ENCODE measurements around the gene COTL1. TPM values are rescaled to one million over a fixed set of nuclear protein-coding genes. Genes with fewer than 3 reads are reported as not detected.

Gene COTL1
- total RNA-seq, 1 experiment from 2014 or later, result 34.1 TPM

- peaks cover 11% of the 10 kb centered on the region for H3K4me1 ChIP-seq (ENCODE audit: insufficient read depth, low read length, poor library complexity, severe bottlenecking)
- H3K27me3 ChIP-seq (replicated peaks; ENCODE audit: insufficient read depth, low read depth, low read length, poor library complexity), result no peaks in the 10 kb centered on the region
- ChIA-PET CTCF (no interaction called here), POLR2A (ENCODE audit: low non-redundant PET) (no interaction called here)
- intact Hi-C loops (cut with micrococcal nuclease; ENCODE audit: unreplicated experiment), result no loop called here
- DNase-seq (ENCODE audit: low spot score), result no peak
- TF ChIP-seq, protein P1, sequence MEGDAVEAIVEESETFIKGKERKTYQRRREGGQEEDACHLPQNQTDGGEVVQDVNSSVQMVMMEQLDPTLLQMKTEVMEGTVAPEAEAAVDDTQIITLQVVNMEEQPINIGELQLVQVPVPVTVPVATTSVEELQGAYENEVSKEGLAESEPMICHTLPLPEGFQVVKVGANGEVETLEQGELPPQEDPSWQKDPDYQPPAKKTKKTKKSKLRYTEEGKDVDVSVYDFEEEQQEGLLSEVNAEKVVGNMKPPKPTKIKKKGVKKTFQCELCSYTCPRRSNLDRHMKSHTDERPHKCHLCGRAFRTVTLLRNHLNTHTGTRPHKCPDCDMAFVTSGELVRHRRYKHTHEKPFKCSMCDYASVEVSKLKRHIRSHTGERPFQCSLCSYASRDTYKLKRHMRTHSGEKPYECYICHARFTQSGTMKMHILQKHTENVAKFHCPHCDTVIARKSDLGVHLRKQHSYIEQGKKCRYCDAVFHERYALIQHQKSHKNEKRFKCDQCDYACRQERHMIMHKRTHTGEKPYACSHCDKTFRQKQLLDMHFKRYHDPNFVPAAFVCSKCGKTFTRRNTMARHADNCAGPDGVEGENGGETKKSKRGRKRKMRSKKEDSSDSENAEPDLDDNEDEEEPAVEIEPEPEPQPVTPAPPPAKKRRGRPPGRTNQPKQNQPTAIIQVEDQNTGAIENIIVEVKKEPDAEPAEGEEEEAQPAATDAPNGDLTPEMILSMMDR (conservative IDR thresholded peaks at IDR 0.05; ENCODE audit: low read depth, low read length), result no peak
- TF ChIP-seq EZH2 (IDR thresholded peaks at IDR 0.05; ENCODE audit: borderline replicate concordance, low read depth, low read length, poor library complexity, severe bottlenecking), result no peak
- H3K9me3 ChIP-seq (ENCODE audit: low read depth, low read length, poor library complexity, severe bottlenecking), result no peaks in the 10 kb centered on the region
- BruUV-seq (replicated peaks), result no TSS peak
- no peaks in the 10 kb centered on the region for H3K36me3 ChIP-seq (ENCODE audit: insufficient read depth, low read length, poor library complexity, severe bottlenecking)
- no peak overlapping the region for H3K4me3 ChIP-seq (ENCODE audit: low read depth, low read length, poor library complexity, severe bottlenecking)
- H3K27ac ChIP-seq (ENCODE audit: low read depth, low read length, poor library complexity, severe bottlenecking), result no peak overlapping the region
These were observed 10.8 kb downstream of the COTL1 start for GRCh38 chr16:84607061-84607460.

- no peak overlapping the region for H3K27ac ChIP-seq (ENCODE audit: low read depth, low read length, poor library complexity, severe bottlenecking)
- no peaks in the 10 kb centered on the region for H3K36me3 ChIP-seq (ENCODE audit: insufficient read depth, low read length, poor library complexity, severe bottlenecking)
- DNase-seq (ENCODE audit: low spot score), result no peak
- peaks cover 18% of the 10 kb centered on the region for H3K4me1 ChIP-seq (ENCODE audit: insufficient read depth, low read length, poor library complexity, severe bottlenecking)
- intact Hi-C loops (cut with micrococcal nuclease; ENCODE audit: unreplicated experiment), result no loop called here
- TF ChIP-seq, protein P1 (conservative IDR thresholded peaks at IDR 0.05; ENCODE audit: low read depth, low read length), result no peak
- TF ChIP-seq EZH2 (IDR thresholded peaks at IDR 0.05; ENCODE audit: borderline replicate concordance, low read depth, low read length, poor library complexity, severe bottlenecking), result no peak
- CTCF ChIA-PET, result no interaction called here
- POLR2A ChIA-PET (ENCODE audit: low non-redundant PET), result no interaction called here
- no peak overlapping the region for H3K4me3 ChIP-seq (ENCODE audit: low read depth, low read length, poor library complexity, severe bottlenecking)
- no peaks in the 10 kb centered on the region for H3K27me3 ChIP-seq (replicated peaks; ENCODE audit: insufficient read depth, low read depth, low read length, poor library complexity)
- no TSS peak for BruUV-seq (replicated peaks)
- no peaks in the 10 kb centered on the region for H3K9me3 ChIP-seq (ENCODE audit: low read depth, low read length, poor library complexity, severe bottlenecking)
These were observed 11.6 kb downstream of the COTL1 start for GRCh38 chr16:84606081-84606875.

DNA sequence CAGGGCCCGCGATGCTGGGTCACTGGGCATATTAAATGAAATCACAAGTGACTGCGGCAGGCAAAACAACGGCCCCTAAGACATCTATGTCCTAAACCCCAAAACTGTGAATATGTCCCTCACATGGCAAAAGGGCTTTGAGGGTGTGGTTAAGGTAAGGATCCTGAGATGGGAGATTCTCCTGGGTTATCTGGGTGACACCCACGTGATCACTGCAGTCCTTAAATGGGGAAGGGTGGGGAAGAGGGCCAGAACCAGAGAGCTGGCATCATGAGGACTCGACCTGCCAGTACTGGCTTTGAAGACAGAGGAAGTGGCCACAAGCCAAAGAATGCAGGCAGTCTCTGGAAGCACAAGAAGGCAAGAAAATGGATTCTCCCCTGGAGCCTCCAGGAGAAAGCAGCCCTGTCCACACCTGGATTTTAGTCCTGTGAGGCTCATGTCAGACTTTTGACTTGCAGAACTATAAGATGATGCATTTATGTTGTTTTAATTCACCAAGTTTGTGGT lies 12.5 kb downstream of the COTL1 start:
- H3K4me3 ChIP-seq (ENCODE audit: low read depth, low read length, poor library complexity, severe bottlenecking), result no peak overlapping the region
- ChIA-PET CTCF (interaction anchor here (0.6 kb wide), 1 partner anchor 125 kb away, joined by 4 read pairs; no protein-coding TSS in a partner anchor), POLR2A (ENCODE audit: low non-redundant PET) (no interaction called here)
- H3K27me3 ChIP-seq (replicated peaks; ENCODE audit: insufficient read depth, low read depth, low read length, poor library complexity), result no peaks in the 10 kb centered on the region
- intact Hi-C loops (cut with micrococcal nuclease; ENCODE audit: unreplicated experiment), result no loop called here
- no peaks in the 10 kb centered on the region for H3K36me3 ChIP-seq (ENCODE audit: insufficient read depth, low read length, poor library complexity, severe bottlenecking)
- peaks cover 27% of the 10 kb centered on the region for H3K4me1 ChIP-seq (ENCODE audit: insufficient read depth, low read length, poor library complexity, severe bottlenecking)
- DNase-seq (ENCODE audit: low spot score), result no peak
- H3K9me3 ChIP-seq (ENCODE audit: low read depth, low read length, poor library complexity, severe bottlenecking), result no peaks in the 10 kb centered on the region
- no TSS peak for BruUV-seq (replicated peaks)
- no peak for TF ChIP-seq EZH2 (IDR thresholded peaks at IDR 0.05; ENCODE audit: borderline replicate concordance, low read depth, low read length, poor library complexity, severe bottlenecking)
- TF ChIP-seq, protein P1 (conservative IDR thresholded peaks at IDR 0.05; ENCODE audit: low read depth, low read length), result no peak
- H3K27ac ChIP-seq (ENCODE audit: low read depth, low read length, poor library complexity, severe bottlenecking), result no peak overlapping the region
